ENCODE results near the gene CDK16.

Gene CDK16

GRCh38 chrX:47186096-47186740, 32.3 kb upstream of the CDK16 start:
- no peak for DNase-seq (ENCODE audit: low spot score)

GRCh38 chrX:47187106-47187677, 31.3 kb upstream of the CDK16 start:
- no peak for DNase-seq (ENCODE audit: low spot score)

GRCh38 chrX:47189906-47190305, 28.6 kb upstream of the CDK16 start:
- DNase-seq (ENCODE audit: low spot score): no peak

- peak; percentile 88 for DNase-seq (ENCODE audit: low spot score)
Measured at GRCh38 chrX:47190445-47191269, 27.8 kb upstream of the CDK16 start.

GRCh38 chrX:47191331-47191730, 27.1 kb upstream of the CDK16 start:
- no peak for DNase-seq (ENCODE audit: low spot score)

GRCh38 chrX:47191806-47192401, 26.6 kb upstream of the CDK16 start:
- DNase-seq (ENCODE audit: low spot score): no peak

- peak; percentile 66 for DNase-seq (ENCODE audit: low spot score)
Measured at GRCh38 chrX:47193475-47194193, 24.8 kb upstream of the CDK16 start, which contains the start of gene UBA1. UBA1 (plus strand) TSS chrX:47193829; CDS start chrX:47198803, 4,974 bp downstream.

GRCh38 chrX:47194194-47194787, 24.2 kb upstream of the CDK16 start:
- DNase-seq (ENCODE audit: low spot score): no peak

GRCh38 chrX:47196098-47196497, 22.4 kb upstream of the CDK16 start:
- DNase-seq (ENCODE audit: low spot score): no peak

GRCh38 chrX:47197526-47197925, 21.0 kb upstream of the CDK16 start:
- DNase-seq (ENCODE audit: low spot score): no peak

GRCh38 chrX:47198026-47198686, 20.3 kb upstream of the CDK16 start:
- no peak for DNase-seq (ENCODE audit: low spot score)

GRCh38 chrX:47198687-47199080, 19.8 kb upstream of the CDK16 start:
- DNase-seq (ENCODE audit: low spot score): no peak

- DNase-seq (ENCODE audit: low spot score): no peak
Measured at GRCh38 chrX:47199286-47199685, 19.2 kb upstream of the CDK16 start.

GRCh38 chrX:47200385-47201150, 17.9 kb upstream of the CDK16 start:
- no peak for DNase-seq (ENCODE audit: low spot score)

GRCh38 chrX:47201345-47201944, 17.0 kb upstream of the CDK16 start:
- no peak for DNase-seq (ENCODE audit: low spot score)

- no peak for DNase-seq (ENCODE audit: low spot score)
Measured at GRCh38 chrX:47202316-47202715, 16.2 kb upstream of the CDK16 start.

- DNase-seq (ENCODE audit: low spot score): no peak
Measured at GRCh38 chrX:47202877-47203276, 15.6 kb upstream of the CDK16 start.

GRCh38 chrX:47204970-47205369, 13.5 kb upstream of the CDK16 start:
- no peak for DNase-seq (ENCODE audit: low spot score)

- DNase-seq (ENCODE audit: low spot score): no peak
Measured at GRCh38 chrX:47206316-47206715, 12.2 kb upstream of the CDK16 start.

- no peak for DNase-seq (ENCODE audit: low spot score)
Measured at GRCh38 chrX:47208108-47208507, 10.4 kb upstream of the CDK16 start.

Measured in HuH-7 (cell line).